Suprapubic skin (tissue), 4 donors: ENCODE results near the gene RABGGTA. TPM values are rescaled to one million over a fixed set of nuclear protein-coding genes. Genes with fewer than 3 reads are reported as not detected.

Experiments
- DNase-seq, 2 donors: peaks; one replicate each; pipeline ENCODE4 v3.0.0-alpha.2; 2019; ENCODE audit warnings: low spot score in 2 of 2
- H3K27ac ChIP-seq: fragments of 200-600 bp; sonication (generic); one replicate; pipeline ENCODE4 v1.5.1; 2019
- H3K27me3 ChIP-seq: fragments of 200-600 bp; sonication (generic); one replicate; pipeline ENCODE4 v1.5.1; 2019
- H3K36me3 ChIP-seq: fragments of 200-600 bp; sonication (generic); one replicate; pipeline ENCODE4 v1.5.1; 2019
- H3K4me1 ChIP-seq: fragments of 200-600 bp; sonication (generic); one replicate; pipeline ENCODE4 v1.5.1; 2019
- H3K4me3 ChIP-seq: fragments of 200-600 bp; sonication (generic); one replicate; pipeline ENCODE4 v1.5.1; 2019; ENCODE audit warnings: mild to moderate bottlenecking
- H3K9me3 ChIP-seq: fragments of 200-600 bp; sonication (generic); one replicate; pipeline ENCODE4 v1.5.1; 2019
- EP300 ChIP-seq: sonication (generic); formaldehyde crosslinking; IDR thresholded peaks from one replicate; pipeline ENCODE4 v1.6.1; 2017; ENCODE audit warnings: antibody characterized with exemption
- POLR2A ChIP-seq, 2 donors: fragments of 450-650 bp; IDR thresholded peaks; one replicate each; pipeline ENCODE4 v1.6.1; 2017; ENCODE audit warnings: antibody characterized with exemption in 2 of 2, mild to moderate bottlenecking in 2 of 2, moderate library complexity in 2 of 2
- POLR2AphosphoS5 ChIP-seq, 3 donors: sonication (generic); formaldehyde crosslinking; IDR thresholded peaks; one replicate each; pipeline ENCODE4 v1.6.1; 2017; ENCODE audit warnings: antibody characterized with exemption in 3 of 3
- whole genome bisulfite sequencing: methylation state at CpG from one replicate; pipeline ENCODE4 v1.1.5; 2018; 5-methylcytosine and 5-hydroxymethylcytosine counted together
- total RNA-seq, 4 donors: library from RNA; depleted of rRNA; stranded (reverse); fragments of >200 nt; gene quantifications; one replicate each; pipeline ENCODE4 v1.1.0, GENCODE V29; 2016
- TF ChIP-seq, protein P1 (sequence below), 2 donors: fragments of 200-600 bp in 1 of 2; fragments of 450-650 bp in 1 of 2; sonication (generic) in 1 of 2; IDR thresholded peaks; one replicate each; pipeline ENCODE4 v1.5.1; 2016 to 2019; ENCODE audit warnings: antibody characterized with exemption in 2 of 2, mild to moderate bottlenecking in 1 of 2, moderate library complexity in 1 of 2

Gene RABGGTA
- total RNA-seq, 4 donors from 2014 or later, result 50.4 to 65.9 (median 53.1) TPM

DNA sequence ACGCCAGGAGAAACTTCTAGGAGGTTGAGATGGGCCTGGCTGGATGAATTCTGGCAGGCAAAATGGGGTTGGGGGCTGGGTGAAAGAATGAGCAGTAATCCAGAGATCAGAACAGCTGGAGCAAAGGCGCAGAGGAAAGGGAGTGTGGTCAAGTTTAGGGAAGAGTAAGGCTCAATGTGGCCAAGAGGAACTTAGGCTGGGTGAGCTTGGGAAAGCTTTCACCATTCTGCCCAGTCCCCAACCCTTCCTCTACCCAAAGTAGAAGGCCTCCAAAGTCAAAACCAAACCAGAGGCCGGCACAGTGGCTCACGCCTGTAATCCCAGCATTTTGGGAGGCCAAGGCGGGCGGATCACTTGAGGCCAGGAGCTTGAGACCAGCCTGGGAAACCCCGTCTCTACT, 10.2 kb upstream of the RABGGTA start:
- no peak for TF ChIP-seq EP300
- TF ChIP-seq POLR2A (IDR thresholded peaks at IDR 0.05), result no peak
- TF ChIP-seq, protein P1, sequence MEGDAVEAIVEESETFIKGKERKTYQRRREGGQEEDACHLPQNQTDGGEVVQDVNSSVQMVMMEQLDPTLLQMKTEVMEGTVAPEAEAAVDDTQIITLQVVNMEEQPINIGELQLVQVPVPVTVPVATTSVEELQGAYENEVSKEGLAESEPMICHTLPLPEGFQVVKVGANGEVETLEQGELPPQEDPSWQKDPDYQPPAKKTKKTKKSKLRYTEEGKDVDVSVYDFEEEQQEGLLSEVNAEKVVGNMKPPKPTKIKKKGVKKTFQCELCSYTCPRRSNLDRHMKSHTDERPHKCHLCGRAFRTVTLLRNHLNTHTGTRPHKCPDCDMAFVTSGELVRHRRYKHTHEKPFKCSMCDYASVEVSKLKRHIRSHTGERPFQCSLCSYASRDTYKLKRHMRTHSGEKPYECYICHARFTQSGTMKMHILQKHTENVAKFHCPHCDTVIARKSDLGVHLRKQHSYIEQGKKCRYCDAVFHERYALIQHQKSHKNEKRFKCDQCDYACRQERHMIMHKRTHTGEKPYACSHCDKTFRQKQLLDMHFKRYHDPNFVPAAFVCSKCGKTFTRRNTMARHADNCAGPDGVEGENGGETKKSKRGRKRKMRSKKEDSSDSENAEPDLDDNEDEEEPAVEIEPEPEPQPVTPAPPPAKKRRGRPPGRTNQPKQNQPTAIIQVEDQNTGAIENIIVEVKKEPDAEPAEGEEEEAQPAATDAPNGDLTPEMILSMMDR (IDR thresholded peaks at IDR 0.05), result no peak
- WGBS, result 90% methylated on average over 7 of the region's 7 CpGs
- no peak overlapping the region for H3K4me3 ChIP-seq
- no peak overlapping the region for H3K27ac ChIP-seq
- no peak for DNase-seq
- H3K36me3 ChIP-seq, result no peaks in the 10 kb centered on the region
- H3K4me1 ChIP-seq, result peaks cover 53% of the 10 kb centered on the region
- H3K9me3 ChIP-seq, result no peaks in the 10 kb centered on the region
- no peaks in the 10 kb centered on the region for H3K27me3 ChIP-seq

DNA sequence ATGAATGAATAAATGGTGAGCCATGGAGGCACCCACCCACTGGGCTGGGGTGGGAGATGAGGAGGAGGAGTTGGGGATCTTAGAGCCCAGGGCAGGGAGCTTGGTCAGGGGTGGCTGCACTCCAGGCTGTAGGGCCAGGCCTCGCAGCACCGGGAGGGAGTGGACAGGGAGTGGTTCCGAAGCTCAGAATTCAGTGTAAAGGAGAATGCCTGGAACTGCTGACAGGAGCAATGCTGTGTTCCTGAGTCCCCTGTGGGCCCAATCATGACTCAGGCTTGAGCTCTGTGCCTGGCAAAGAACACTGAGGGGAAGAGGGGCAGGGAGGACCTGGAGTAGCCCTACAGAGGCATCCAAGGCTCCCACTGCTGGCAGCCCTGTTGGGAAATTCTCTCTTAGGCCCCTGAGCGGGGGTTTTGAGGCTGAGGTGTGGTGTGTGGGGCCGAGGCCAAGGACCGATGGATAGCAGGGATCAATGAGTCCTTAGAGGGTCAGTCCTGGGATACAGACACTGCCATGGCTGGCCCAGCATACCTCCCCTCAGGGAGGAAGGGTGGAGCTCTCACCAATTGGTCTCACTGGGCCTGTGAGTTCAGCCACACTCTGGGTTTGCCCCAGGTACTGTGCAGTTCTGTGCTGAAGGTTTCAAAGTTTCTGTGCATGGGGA, 9.5 kb upstream of the RABGGTA start:
- Histone ChIP-seq H3K27ac (no peak overlapping the region), H3K4me3 (no peak overlapping the region), H3K9me3 (no peaks in the 10 kb centered on the region), H3K36me3 (no peaks in the 10 kb centered on the region), H3K4me1 (peaks cover 52% of the 10 kb centered on the region), H3K27me3 (no peaks in the 10 kb centered on the region)
- no peak for DNase-seq
- 75% methylated on average over 6 of the region's 6 CpGs for WGBS
- TF ChIP-seq POLR2A (IDR thresholded peaks at IDR 0.05), result no peak
- no peak for TF ChIP-seq POLR2AphosphoS5 (IDR thresholded peaks at IDR 0.05)
- TF ChIP-seq EP300, result no peak
- TF ChIP-seq, protein P1 (IDR thresholded peaks at IDR 0.05), result no peak

DNA sequence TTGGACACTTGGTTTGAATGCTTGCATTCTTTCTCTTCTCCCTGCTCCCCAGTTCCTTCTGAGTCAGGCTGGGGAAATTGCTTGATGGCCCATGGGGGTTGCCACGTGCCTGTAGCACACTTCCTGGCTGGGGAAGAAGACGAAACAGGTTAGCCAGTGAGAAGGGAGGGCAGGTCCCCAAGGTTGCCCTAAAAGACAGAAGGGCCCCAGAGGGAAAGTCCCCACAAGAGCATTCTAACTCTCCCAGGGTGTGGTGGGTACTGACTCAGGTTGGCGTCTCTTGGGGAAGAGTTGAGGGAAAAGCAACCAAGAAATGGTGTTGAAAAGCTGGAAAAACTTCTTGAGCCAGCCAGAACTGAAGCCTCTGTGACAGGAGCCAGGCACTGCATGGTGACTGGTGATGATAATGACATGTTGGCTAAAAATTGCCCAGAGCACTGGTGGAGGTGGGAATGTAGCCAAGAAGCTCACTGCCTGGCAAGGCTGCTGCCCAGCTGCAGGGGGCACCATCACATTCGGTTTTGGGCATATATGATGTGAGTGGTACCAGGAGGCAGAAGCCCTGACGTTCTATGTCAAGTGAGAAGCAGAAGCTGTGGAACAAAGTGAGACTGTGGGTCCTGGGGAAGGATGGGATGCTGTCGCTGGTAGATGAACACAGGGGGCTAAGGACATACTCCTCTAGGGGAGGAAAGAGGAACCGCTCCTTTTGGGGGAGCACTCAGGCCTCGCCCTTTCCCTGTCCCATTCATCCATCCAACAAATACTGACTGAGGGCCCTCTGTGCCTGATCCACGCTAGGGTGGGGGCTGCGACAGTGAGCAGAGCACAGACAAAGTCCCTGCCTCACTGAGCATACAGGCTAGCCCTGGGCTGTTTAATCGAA, 8.1 kb upstream of the RABGGTA start:
- WGBS, result 64% methylated on average over 11 of the region's 11 CpGs
- Histone ChIP-seq H3K36me3 (no peaks in the 10 kb centered on the region), H3K4me1 (peaks cover 51% of the 10 kb centered on the region), H3K27me3 (no peaks in the 10 kb centered on the region), H3K4me3 (no peak overlapping the region), H3K9me3 (no peaks in the 10 kb centered on the region), H3K27ac (no peak overlapping the region)
- no peak for DNase-seq
- no peak for TF ChIP-seq POLR2A (IDR thresholded peaks at IDR 0.05)
- no peak for TF ChIP-seq POLR2AphosphoS5 (IDR thresholded peaks at IDR 0.05)
- TF ChIP-seq, protein P1 (IDR thresholded peaks at IDR 0.05), result peak in 1 of 2 donors; percentile 30
- no peak for TF ChIP-seq EP300

DNA sequence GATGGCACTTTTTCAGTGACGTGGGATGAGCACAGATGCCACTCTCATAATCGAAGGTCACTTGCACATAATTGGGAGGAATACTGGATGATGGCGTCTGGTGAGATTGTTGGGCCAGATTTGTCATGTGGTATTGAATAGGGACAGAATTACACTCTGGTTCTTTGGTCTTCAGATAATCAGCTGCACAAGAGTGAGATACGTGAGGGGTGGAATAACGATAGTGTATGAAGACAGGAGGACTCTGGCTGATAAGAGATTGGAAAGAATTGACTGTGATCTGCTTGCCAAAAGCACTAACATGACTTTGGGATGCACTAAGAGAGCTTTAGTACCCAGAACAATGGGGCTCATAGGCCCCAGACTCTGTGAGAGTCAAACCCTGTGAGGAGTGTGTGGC, 7.0 kb upstream of the RABGGTA start:
- no peaks in the 10 kb centered on the region for H3K27me3 ChIP-seq
- no peak for DNase-seq
- 92% methylated on average over 5 of the region's 5 CpGs for WGBS
- no peaks in the 10 kb centered on the region for H3K36me3 ChIP-seq
- H3K4me3 ChIP-seq, result no peak overlapping the region
- H3K27ac ChIP-seq, result no peak overlapping the region
- no peaks in the 10 kb centered on the region for H3K9me3 ChIP-seq
- TF ChIP-seq POLR2AphosphoS5 (IDR thresholded peaks at IDR 0.05) (no peak), EP300 (no peak), POLR2A (IDR thresholded peaks at IDR 0.05) (no peak)
- TF ChIP-seq, protein P1 (IDR thresholded peaks at IDR 0.05), result no peak
- peaks cover 57% of the 10 kb centered on the region for H3K4me1 ChIP-seq
